ENCODE data around the gene OTX1. TPM values are rescaled to one million over a fixed set of nuclear protein-coding genes. Genes with fewer than 3 reads are reported as not detected.

The OTX1 gene
- total and polyA plus RNA-seq, 9 of the 15 experiments (the other 6 are each of a cell fraction or from before 2014, with no cell fraction given): 0.18 to 7.1 (median 0.58) TPM

DNA sequence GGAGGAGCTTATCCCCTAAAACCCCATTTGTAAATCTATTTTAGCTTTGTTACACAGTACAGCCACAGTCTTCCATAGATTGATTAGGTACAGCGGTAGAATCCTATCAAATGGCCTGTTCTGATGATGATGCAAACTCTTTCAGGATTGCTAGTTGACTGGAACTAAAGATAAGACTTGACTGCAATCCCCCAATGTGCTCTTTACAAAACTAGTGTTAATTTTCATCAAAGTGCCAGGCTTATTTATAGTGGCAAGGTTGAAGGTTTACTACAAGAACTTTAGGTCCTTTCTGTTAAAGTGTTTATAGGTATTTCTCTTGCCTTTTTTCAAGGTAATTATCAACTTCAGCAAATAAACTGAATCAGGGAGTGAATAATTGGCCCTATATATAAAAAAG, 9.0 kb upstream of the OTX1 start (continued):
- TF ChIP-seq RREB1 (CRISPR knock-in tag; IDR thresholded peaks at IDR 0.05) (no peak), MCM2 (IDR thresholded peaks at IDR 0.05; ENCODE audit: low read depth) (no peak), SAFB (IDR thresholded peaks at IDR 0.05; ENCODE audit: borderline replicate concordance, low read depth, low read length) (no peak), RBM22 (IDR thresholded peaks at IDR 0.05; ENCODE audit: low read depth, low read length, poor library complexity, severe bottlenecking) (no peak), HDAC2 (IDR thresholded peaks at IDR 0.05) (peak; percentile 46; the same call in 1 of the 2 replicates), BRD9 (IDR thresholded peaks at IDR 0.05; ENCODE audit: low read depth, partially characterized antibody) (no peak), ATF3 (IDR thresholded peaks at IDR 0.05) (peak; percentile 94), ATF3 (CRISPR knock-in tag; conservative IDR thresholded peaks at IDR 0.05) (no peak), HDAC1 (IDR thresholded peaks at IDR 0.05) (no peak), ZNF830 (CRISPR knock-in tag; IDR thresholded peaks at IDR 0.05) (no peak), NR4A1 (CRISPR knock-in tag; IDR thresholded peaks at IDR 0.05) (no peak), NR4A1 (tag; IDR thresholded peaks at IDR 0.05) (0 out of 2 replicates have a peak, but pooled peaks have one; percentile 40), DEAF1 (CRISPR knock-in tag; IDR thresholded peaks at IDR 0.05) (no peak)
- TF ChIP-seq, protein P1, sequence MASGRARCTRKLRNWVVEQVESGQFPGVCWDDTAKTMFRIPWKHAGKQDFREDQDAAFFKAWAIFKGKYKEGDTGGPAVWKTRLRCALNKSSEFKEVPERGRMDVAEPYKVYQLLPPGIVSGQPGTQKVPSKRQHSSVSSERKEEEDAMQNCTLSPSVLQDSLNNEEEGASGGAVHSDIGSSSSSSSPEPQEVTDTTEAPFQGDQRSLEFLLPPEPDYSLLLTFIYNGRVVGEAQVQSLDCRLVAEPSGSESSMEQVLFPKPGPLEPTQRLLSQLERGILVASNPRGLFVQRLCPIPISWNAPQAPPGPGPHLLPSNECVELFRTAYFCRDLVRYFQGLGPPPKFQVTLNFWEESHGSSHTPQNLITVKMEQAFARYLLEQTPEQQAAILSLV (tag; IDR thresholded peaks at IDR 0.05): peak; percentile 58
- TF ChIP-seq, protein P2, sequence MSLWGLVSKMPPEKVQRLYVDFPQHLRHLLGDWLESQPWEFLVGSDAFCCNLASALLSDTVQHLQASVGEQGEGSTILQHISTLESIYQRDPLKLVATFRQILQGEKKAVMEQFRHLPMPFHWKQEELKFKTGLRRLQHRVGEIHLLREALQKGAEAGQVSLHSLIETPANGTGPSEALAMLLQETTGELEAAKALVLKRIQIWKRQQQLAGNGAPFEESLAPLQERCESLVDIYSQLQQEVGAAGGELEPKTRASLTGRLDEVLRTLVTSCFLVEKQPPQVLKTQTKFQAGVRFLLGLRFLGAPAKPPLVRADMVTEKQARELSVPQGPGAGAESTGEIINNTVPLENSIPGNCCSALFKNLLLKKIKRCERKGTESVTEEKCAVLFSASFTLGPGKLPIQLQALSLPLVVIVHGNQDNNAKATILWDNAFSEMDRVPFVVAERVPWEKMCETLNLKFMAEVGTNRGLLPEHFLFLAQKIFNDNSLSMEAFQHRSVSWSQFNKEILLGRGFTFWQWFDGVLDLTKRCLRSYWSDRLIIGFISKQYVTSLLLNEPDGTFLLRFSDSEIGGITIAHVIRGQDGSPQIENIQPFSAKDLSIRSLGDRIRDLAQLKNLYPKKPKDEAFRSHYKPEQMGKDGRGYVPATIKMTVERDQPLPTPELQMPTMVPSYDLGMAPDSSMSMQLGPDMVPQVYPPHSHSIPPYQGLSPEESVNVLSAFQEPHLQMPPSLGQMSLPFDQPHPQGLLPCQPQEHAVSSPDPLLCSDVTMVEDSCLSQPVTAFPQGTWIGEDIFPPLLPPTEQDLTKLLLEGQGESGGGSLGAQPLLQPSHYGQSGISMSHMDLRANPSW (CRISPR knock-in tag; IDR thresholded peaks at IDR 0.05): no peak
